GM23338 (cell line): ENCODE data around the gene SNAP47. TPM values are rescaled to one million over a fixed set of nuclear protein-coding genes. Genes with fewer than 3 reads are reported as not detected.

Experiments
- ATAC-seq: fragments of 200-7000 bp; cut with Tn5 transposase; 3 replicates; pipeline ENCODE4 v1.9.1; 2020
- DNase-seq: peaks from one replicate; pipeline ENCODE4 v3.0.0-alpha.2; 2015; ENCODE audit warnings: low spot score
- H2AFZ ChIP-seq: fragments of 200-600 bp; sonication (generic); 2 replicates; pipeline ENCODE4 v1.8.0; 2016; ENCODE audit warnings: antibody characterized with exemption, mild to moderate bottlenecking, moderate library complexity
- H3F3A ChIP-seq: fragments of 200-600 bp; sonication (generic); replicated peaks from 2 replicates; pipeline ENCODE4 v1.8.0; 2017; ENCODE audit warnings: antibody characterized with exemption, mixed run types, low read depth
- H3K27ac ChIP-seq: fragments of 200-600 bp; sonication (generic); 2 replicates; pipeline ENCODE4 v1.6.1; 2016; ENCODE audit warnings: low read depth
- H3K27me3 ChIP-seq: fragments of 200-600 bp; sonication (generic); 2 replicates; pipeline ENCODE4 v1.8.0; 2016; ENCODE audit warnings: mild to moderate bottlenecking, mixed run types, moderate library complexity; ENCODE audit not compliant: insufficient read depth
- H3K36me3 ChIP-seq: fragments of 200-600 bp; sonication (generic); 2 replicates; pipeline ENCODE4 v1.8.0; 2016; ENCODE audit warnings: mild to moderate bottlenecking; ENCODE audit not compliant: insufficient read depth
- H3K4me1 ChIP-seq: fragments of 200-600 bp; sonication (generic); 2 replicates; pipeline ENCODE4 v1.8.0; 2016; ENCODE audit warnings: mild to moderate bottlenecking, moderate library complexity; ENCODE audit not compliant: insufficient read depth
- H3K4me2 ChIP-seq: fragments of 200-600 bp; sonication (generic); 2 replicates; pipeline ENCODE4 v1.7.1; 2017; ENCODE audit warnings: mixed run types
- H3K4me3 ChIP-seq: fragments of 200-600 bp; sonication (generic); 2 replicates; pipeline ENCODE4 v1.6.1; 2016; ENCODE audit warnings: mixed run types
- H3K79me2 ChIP-seq: fragments of 200-600 bp; sonication (generic); replicated peaks from 2 replicates; pipeline ENCODE4 v1.8.0; 2017; ENCODE audit warnings: mild to moderate bottlenecking; ENCODE audit not compliant: insufficient read depth
- H3K9me2 ChIP-seq: fragments of 200-600 bp; sonication (generic); 2 replicates; pipeline ENCODE4 v1.8.0; 2017; ENCODE audit not compliant: insufficient read depth
- H4K20me1 ChIP-seq: fragments of 200-600 bp; sonication (generic); replicated peaks from 2 replicates; pipeline ENCODE4 v1.8.0; 2017; ENCODE audit warnings: mild to moderate bottlenecking; ENCODE audit not compliant: insufficient read depth
- H3K27ac Mint-ChIP-seq: 2 replicates; pipeline ENCODE4 v1.8.0; 2020; ENCODE audit warnings: inconsistent platforms, mild to moderate bottlenecking, moderate library complexity, mixed read lengths
- H3K27me3 Mint-ChIP-seq: 3 replicates; pipeline ENCODE4 v1.8.0; 2022; ENCODE audit warnings: low read depth, mild to moderate bottlenecking, moderate library complexity, mixed read lengths, inconsistent platforms; ENCODE audit not compliant: insufficient read depth, poor library complexity
- H3K36me3 Mint-ChIP-seq: 3 replicates; pipeline ENCODE4 v1.8.0; 2021; ENCODE audit warnings: low read depth, mild to moderate bottlenecking, inconsistent platforms, moderate library complexity, mixed read lengths
- H3K4me1 Mint-ChIP-seq: 3 replicates; pipeline ENCODE4 v1.8.0; 2020; ENCODE audit warnings: mild to moderate bottlenecking, inconsistent platforms, mixed read lengths
- H3K4me3 Mint-ChIP-seq: 3 replicates; pipeline ENCODE4 v1.8.0; 2021; ENCODE audit warnings: moderate library complexity, mild to moderate bottlenecking, inconsistent platforms, mixed read lengths
- H3K9me3 Mint-ChIP-seq: 3 replicates; pipeline ENCODE4 v1.8.0; 2020; ENCODE audit warnings: moderate library complexity, mild to moderate bottlenecking, inconsistent platforms, mixed read lengths
- CREB1 ChIP-seq: fragments of 250-450 bp; sonication (Bioruptor Pico); IDR thresholded peaks from 2 replicates; pipeline ENCODE4 v1.5.0; 2020; ENCODE audit warnings: low read depth, mild to moderate bottlenecking, moderate library complexity
- CTCF ChIP-seq, 2 experiments: fragments of 200-600 bp in 1 of 2; sonication (generic) in 1 of 2; conservative IDR thresholded peaks; 2 replicates each; pipeline versions ENCODE4 v1.5.1 to v1.6.1; 2016 to 2017; ENCODE audit warnings: antibody characterized with exemption in 2 of 2, low read depth in 2 of 2, mild to moderate bottlenecking in 2 of 2, moderate library complexity in 1 of 2
- ETS1 ChIP-seq: IDR thresholded peaks from 2 replicates; pipeline ENCODE4 v1.6.1; 2016; ENCODE audit warnings: antibody characterized with exemption
- EZH2 ChIP-seq: fragments of 200-600 bp; sonication (generic); IDR thresholded peaks from one replicate; pipeline ENCODE4 v1.8.0; 2017; ENCODE audit warnings: antibody characterized with exemption, mild to moderate bottlenecking, low read depth; ENCODE audit not compliant: unreplicated experiment
- EZH2phosphoT487 ChIP-seq: fragments of 200-600 bp; sonication (generic); IDR thresholded peaks from one replicate; pipeline ENCODE4 v1.8.1; 2018; ENCODE audit warnings: antibody characterized with exemption; ENCODE audit not compliant: unreplicated experiment
- JUNB ChIP-seq: IDR thresholded peaks from one replicate; pipeline ENCODE4 v1.6.1; 2016; ENCODE audit warnings: antibody characterized with exemption; ENCODE audit not compliant: unreplicated experiment
- NANOG ChIP-seq: IDR thresholded peaks from 2 replicates; pipeline ENCODE4 v1.6.1; 2016; ENCODE audit warnings: antibody characterized with exemption, borderline replicate concordance
- POLR2AphosphoS5 ChIP-seq: IDR thresholded peaks from 2 replicates; pipeline ENCODE4 v1.6.1; 2016; ENCODE audit warnings: antibody characterized with exemption, low read depth
- REST ChIP-seq: IDR thresholded peaks from one replicate; pipeline ENCODE4 v1.6.1; 2018; ENCODE audit warnings: antibody characterized with exemption; ENCODE audit not compliant: unreplicated experiment
- STAT1 ChIP-seq: IDR thresholded peaks from one replicate; pipeline ENCODE4 v1.6.1; 2016; ENCODE audit warnings: antibody characterized with exemption; ENCODE audit not compliant: unreplicated experiment
- ZNF114 ChIP-seq: fragments of 250-450 bp; sonication (Bioruptor Pico); IDR thresholded peaks from 2 replicates; pipeline ENCODE4 v1.5.0; 2020; ENCODE audit warnings: mild to moderate bottlenecking, moderate library complexity
- ZNF331 ChIP-seq: fragments of 250-450 bp; sonication (Bioruptor Pico); IDR thresholded peaks from 2 replicates; pipeline ENCODE4 v1.5.0; 2020; ENCODE audit warnings: low read depth, mild to moderate bottlenecking, moderate library complexity
- ZNF462 ChIP-seq: fragments of 250-450 bp; sonication (Bioruptor Pico); IDR thresholded peaks from 2 replicates; pipeline ENCODE4 v1.5.0; 2020; ENCODE audit warnings: mild to moderate bottlenecking, moderate library complexity
- polyA plus RNA-seq: library from polyadenylated mRNA; unstranded; fragments of >200 nt; fragmentation: Nextera tagmentation; extraction: Ambion mirVana; gene quantifications from 2 replicates; pipeline ENCODE4 v1.2.1, GENCODE V29; 2016
- total RNA-seq: library from RNA; depleted of rRNA; stranded (reverse); fragments of >200 nt; shearing (Covaris generic); gene quantifications from 2 replicates; pipeline ENCODE4 v1.2.3, GENCODE V29; 2014

The SNAP47 gene
- total and polyA plus RNA-seq, 2 experiments from 2014 or later: 19.5 to 51.8 TPM

- Histone ChIP-seq H3K36me3 (peaks cover 5% of the 10 kb centered on the region; the same call in 1 of the 2 replicates), H3F3A (no peaks in the 10 kb centered on the region), H3K4me1 (no peaks in the 10 kb centered on the region), H2AFZ (no peak overlapping the region), H3K27me3 (no peaks in the 10 kb centered on the region), H3K79me2 (peaks cover 33% of the 10 kb centered on the region), H3K9me2 (no peaks in the 10 kb centered on the region), H4K20me1 (peaks cover 15% of the 10 kb centered on the region), H3K4me2 (no peak overlapping the region), H3K4me3 (no peak overlapping the region), H3K27ac (no peak overlapping the region)
- TF ChIP-seq ETS1: no peak
- no peak for TF ChIP-seq JUNB
- no peak for TF ChIP-seq CTCF (conservative IDR thresholded peaks at IDR 0.05; ENCODE audit: low read depth in 2 of 2)
- no peak for TF ChIP-seq POLR2AphosphoS5
- no peak for TF ChIP-seq EZH2phosphoT487
- TF ChIP-seq CREB1: no peak
- no peak for TF ChIP-seq REST
- TF ChIP-seq ZNF331 (CRISPR knock-in tag): no peak
- no peak for TF ChIP-seq ZNF462
- TF ChIP-seq EZH2: no peak
- TF ChIP-seq NANOG: no peak
- no peak for TF ChIP-seq ZNF114
- TF ChIP-seq STAT1: no peak
- ATAC-seq: no peak
- Mint-ChIP-seq H3K27ac (no peak overlapping the region), H3K36me3 (peaks cover 34% of the 10 kb centered on the region), H3K4me1 (no peaks in the 10 kb centered on the region; the same call in 2 of the 3 replicates), H3K27me3 (peaks cover 5% of the 10 kb centered on the region), H3K4me3 (no peak overlapping the region), H3K9me3 (no peaks in the 10 kb centered on the region)
- no peak for DNase-seq
Measured at GRCh38 chr1:227760377-227760776, 25.1 kb downstream of the SNAP47 start.
